DMS153 (cell line): ENCODE data around the gene CCBE1.
"Not testable (repeated sequence)": the region's sequence is repeated elsewhere in the genome, so short reads cannot be mapped to it uniquely, and the experiment has no call there.

Source experiments
- DNase-seq: peaks from one replicate; lab custom pipeline; 2025; lab: John Stamatoyannopoulos, UW

CCBE1 gene

GRCh38 chr18:59681521-59682004 lies 15.7 kb downstream of the CCBE1 start:
- no peak for DNase-seq

GRCh38 chr18:59681051-59681450 lies 16.2 kb downstream of the CCBE1 start:
- DNase-seq: no peak

- no peak for DNase-seq
Observed at GRCh38 chr18:59675346-59675745, 21.9 kb downstream of the CCBE1 start.

- no peak for DNase-seq
Observed at GRCh38 chr18:59674903-59675270, 22.3 kb downstream of the CCBE1 start.

- DNase-seq: no peak
Observed at GRCh38 chr18:59674186-59674902, 22.9 kb downstream of the CCBE1 start.

GRCh38 chr18:59672235-59672711 lies 24.9 kb downstream of the CCBE1 start:
- DNase-seq: no peak

GRCh38 chr18:59671551-59671950 lies 25.7 kb downstream of the CCBE1 start:
- DNase-seq: no peak

GRCh38 chr18:59669872-59670657 lies 27.2 kb downstream of the CCBE1 start:
- DNase-seq: no peak

- no peak for DNase-seq
Observed at GRCh38 chr18:59667488-59667887, 29.7 kb downstream of the CCBE1 start.

GRCh38 chr18:59666007-59666402 lies 31.2 kb downstream of the CCBE1 start:
- not testable (repeated sequence) for DNase-seq

- no peak for DNase-seq
Observed at GRCh38 chr18:59665057-59666006, 31.9 kb downstream of the CCBE1 start.

- DNase-seq: no peak
Observed at GRCh38 chr18:59664329-59664728, 32.9 kb downstream of the CCBE1 start.

GRCh38 chr18:59663096-59663495 lies 34.1 kb downstream of the CCBE1 start:
- no peak for DNase-seq

GRCh38 chr18:59661891-59662701 lies 35.1 kb downstream of the CCBE1 start:
- DNase-seq: no peak

- DNase-seq: no peak
Observed at GRCh38 chr18:59660786-59661743, 36.2 kb downstream of the CCBE1 start.

GRCh38 chr18:59660366-59660765 lies 36.9 kb downstream of the CCBE1 start:
- no peak for DNase-seq

GRCh38 chr18:59659508-59660170 lies 37.6 kb downstream of the CCBE1 start:
- DNase-seq: no peak

- no peak for DNase-seq
Observed at GRCh38 chr18:59658941-59659340, 38.3 kb downstream of the CCBE1 start.

GRCh38 chr18:59657012-59657411 lies 40.2 kb downstream of the CCBE1 start:
- no peak for DNase-seq
